Fibroblast of the aortic adventitia (primary cell): ENCODE measurements around the gene SVOP. TPM values are rescaled to one million over a fixed set of nuclear protein-coding genes. Genes with fewer than 3 reads are reported as not detected.

Experiments used
- DNase-seq: peaks from one replicate; pipeline ENCODE4 v3.0.0-alpha.2; 2010; ENCODE audit warnings: low read depth
- H3K4me3 ChIP-seq: 2 replicates; pipeline ENCODE4 v1.5.1; 2011; ENCODE audit warnings: low read depth, mild to moderate bottlenecking, control low read depth, low read length, moderate library complexity
- total RNA-seq: library from RNA; depleted of rRNA; stranded (reverse); fragments of >200 nt; gene quantifications from 2 replicates; pipeline ENCODE4 v1.2.3, GENCODE V29; 2012; ENCODE audit warnings: low replicate concordance
- TF ChIP-seq, protein P1 (sequence below): IDR thresholded peaks from 2 replicates; pipeline ENCODE4 v1.5.1; 2011; ENCODE audit warnings: mild to moderate bottlenecking, low read length, control low read depth, inconsistent platforms; ENCODE audit not compliant: insufficient read depth

The SVOP gene
- total RNA-seq, 1 donor, result not detected

DNA sequence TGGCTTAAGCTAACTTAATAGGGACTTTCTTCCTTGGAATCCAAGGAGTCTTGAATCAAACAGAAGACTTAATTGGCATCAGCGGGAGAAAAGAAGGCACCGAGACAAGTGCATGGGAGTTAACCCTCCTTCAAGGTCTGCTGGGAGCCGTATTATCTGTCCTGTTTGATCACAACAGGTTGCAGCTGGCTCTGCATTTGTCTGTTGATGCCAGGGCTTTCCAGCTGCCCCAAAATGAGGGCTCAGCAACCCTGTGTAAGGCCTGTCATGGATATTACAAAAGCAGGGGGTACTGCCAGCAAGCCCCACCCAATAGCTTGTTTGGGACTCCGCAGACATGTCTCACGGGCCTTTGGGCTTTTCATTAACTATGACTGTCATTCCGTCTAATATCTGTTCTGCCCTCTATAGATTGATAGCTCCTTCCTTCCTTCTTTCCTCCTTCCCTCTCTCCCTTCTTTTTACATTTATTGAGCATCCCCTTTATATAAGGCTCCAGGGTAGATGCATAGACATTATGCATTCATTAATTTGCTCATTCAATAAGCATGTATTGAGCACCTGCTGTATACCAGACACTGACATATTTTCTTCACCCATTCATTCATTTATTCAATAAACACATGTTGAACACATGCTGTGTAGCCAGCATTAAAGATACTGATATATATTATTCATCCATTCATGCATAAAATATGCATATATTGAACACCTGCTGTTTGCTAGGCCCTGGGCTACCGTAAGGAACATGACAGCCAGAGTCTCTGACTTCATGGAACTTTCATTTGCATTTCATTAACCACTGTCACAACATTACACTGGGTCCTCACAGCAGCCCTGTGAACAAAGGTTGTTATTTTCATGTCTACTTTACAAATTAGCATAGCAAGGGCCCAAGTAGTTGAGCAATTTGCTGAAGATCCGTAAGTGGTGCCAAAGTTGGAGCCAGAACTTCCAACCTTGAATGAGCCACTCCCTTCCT is 56.2 kb downstream of the SVOP start:
- TF ChIP-seq, protein P1, sequence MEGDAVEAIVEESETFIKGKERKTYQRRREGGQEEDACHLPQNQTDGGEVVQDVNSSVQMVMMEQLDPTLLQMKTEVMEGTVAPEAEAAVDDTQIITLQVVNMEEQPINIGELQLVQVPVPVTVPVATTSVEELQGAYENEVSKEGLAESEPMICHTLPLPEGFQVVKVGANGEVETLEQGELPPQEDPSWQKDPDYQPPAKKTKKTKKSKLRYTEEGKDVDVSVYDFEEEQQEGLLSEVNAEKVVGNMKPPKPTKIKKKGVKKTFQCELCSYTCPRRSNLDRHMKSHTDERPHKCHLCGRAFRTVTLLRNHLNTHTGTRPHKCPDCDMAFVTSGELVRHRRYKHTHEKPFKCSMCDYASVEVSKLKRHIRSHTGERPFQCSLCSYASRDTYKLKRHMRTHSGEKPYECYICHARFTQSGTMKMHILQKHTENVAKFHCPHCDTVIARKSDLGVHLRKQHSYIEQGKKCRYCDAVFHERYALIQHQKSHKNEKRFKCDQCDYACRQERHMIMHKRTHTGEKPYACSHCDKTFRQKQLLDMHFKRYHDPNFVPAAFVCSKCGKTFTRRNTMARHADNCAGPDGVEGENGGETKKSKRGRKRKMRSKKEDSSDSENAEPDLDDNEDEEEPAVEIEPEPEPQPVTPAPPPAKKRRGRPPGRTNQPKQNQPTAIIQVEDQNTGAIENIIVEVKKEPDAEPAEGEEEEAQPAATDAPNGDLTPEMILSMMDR, result no peak
- no peak for DNase-seq
- H3K4me3 ChIP-seq, result no peak overlapping the region

DNA sequence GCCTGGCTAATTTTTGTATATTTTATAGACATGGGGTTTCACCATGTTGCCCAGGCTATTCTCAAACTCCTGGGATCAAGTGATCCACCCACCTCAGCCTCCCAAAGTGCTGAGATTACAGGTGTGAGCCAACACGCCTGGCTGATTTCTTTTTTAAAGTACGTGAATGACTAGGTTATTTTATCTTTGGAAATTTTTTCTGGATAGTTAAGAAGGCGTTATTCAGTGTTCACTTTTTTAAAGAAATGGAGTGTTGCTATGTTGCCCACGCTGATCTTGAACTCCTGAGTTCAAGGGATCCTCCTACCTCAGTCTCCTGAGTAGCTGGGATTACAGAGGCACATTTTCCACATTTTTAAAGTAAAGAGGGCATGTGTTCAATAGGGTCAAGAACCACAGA is 58.6 kb downstream of the SVOP start:
- no peak overlapping the region for H3K4me3 ChIP-seq
- DNase-seq, result no peak
- TF ChIP-seq, protein P1, result no peak

DNA sequence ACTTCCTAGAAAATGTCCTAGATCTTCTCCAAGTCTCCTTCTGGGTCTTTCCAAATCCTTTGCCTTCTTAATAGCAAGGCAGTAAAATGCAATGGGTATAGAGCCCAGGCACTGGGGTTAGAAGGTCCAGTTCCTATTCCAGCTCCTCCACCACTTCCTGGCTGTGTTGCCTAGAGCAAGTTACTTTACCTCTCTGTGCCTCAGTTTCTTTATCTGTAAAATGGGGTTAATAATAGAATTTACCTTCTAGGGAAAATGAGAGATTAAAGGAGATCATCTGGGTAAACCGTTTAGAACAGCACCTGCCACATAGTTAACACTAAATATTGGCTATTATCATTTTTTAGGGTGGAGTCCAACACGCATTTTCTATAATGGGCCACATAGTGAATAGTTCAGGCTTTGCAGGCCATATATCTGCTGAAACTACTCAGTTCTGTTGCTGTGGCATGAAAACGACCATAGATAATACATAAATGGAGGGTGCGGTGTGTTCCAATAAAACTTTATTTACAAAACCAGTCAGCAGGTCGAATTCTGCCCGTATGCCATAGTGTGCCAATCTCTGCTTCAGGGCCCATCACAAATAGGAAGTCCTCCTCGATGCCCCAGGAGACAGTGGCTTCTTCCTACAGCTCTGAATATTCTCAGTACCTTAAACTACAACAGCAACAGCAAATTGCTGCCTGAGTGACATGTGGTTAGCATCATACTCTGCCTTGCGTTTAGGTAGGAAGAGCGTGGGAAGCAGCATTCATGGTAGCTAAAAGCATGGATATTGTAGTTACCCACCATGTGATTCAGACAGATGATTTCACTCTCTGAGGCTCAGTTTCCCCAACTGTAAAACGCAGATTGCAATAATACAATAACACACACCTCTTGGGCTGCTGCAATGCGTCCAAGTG is 60.9 kb downstream of the SVOP start:
- no peak for DNase-seq
- H3K4me3 ChIP-seq, result no peak overlapping the region
- TF ChIP-seq, protein P1, result no peak

DNA sequence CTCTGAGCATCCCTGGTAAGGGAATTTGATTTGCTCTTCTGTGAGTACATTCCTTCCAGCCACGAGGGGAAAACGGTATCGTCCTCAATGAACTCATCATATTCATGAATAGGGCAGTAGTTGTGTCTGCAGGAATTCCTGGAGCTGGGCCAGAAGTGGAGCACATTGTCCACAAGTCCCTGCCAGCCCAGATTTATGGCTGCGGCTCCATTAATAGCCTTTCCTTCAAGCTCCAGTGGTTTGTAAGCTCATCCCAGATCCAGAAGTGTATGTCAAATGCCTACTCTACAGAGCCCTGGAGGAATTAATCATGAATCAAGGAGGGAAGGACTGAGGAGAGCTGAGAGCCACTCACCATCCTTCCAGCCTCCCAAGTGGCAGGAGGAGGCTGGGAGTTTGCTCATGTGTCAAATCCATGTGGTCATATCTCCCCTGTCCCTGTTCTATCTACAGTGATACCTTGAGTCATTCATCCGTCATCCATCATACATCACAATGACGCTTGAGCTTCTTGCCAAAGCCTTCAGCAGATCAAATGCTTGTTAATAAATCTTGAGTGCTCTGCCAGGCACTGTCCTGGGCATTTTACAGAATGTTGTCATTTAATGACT is 65.5 kb downstream of the SVOP start:
- TF ChIP-seq, protein P1, result no peak
- H3K4me3 ChIP-seq, result no peak overlapping the region
- peak; percentile 9 for DNase-seq

DNA sequence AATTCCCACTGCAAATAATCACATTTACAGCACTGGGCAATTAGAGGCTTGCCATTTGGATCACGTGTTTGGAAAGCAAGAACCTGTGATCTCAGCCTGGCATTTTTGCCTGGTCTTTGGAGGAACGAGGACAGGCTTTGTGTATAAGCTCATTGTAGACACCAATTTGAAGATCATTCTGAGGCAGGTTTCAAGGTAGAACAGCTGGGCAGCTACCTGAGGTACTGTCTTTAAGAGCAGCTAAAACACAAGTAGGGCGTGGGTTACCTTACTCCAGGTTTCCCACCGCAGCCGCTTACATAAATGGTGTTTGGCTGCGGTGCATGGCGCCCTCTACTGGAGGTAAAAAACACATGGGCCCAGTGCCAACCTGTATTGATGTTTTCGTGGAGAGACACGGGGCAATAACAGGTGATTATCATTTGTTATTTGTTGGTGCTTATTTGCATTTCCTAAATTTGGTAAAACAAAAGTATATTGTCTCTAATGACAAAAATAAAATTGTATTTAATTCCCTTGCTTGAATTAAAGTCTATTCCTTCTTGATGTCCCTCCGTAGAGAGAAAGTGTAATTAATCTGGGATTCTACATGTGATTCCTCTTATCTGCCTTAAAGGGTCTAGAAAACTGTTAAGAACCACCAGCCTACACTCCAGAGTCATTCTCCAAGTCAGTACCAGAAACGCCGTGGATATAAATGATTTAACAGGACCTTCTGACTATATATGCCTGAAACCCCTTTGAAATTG is 69.7 kb downstream of the SVOP start:
- DNase-seq, result peak; percentile 68
- peak overlapping the region; percentile 23 for H3K4me3 ChIP-seq
- TF ChIP-seq, protein P1, result peak; percentile 71

DNA sequence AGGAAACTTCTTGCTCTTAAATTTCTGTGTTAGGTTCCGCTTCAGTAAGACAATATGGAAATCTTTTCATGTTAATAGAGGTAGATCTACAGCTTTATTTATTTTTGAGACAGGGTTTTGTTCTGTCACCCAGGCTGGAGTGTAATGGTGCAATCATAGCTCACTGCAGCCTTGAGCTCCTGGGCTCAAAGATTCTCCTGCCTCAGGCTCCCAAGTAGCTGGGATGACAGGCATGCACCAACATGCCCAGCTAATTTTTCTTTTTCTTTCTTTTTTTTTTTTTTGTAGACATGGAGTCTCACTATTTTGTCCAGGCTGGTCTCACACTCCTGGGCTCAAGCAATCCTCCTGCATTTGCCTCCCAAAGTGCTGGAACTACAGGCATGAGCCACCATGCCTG is 70.9 kb downstream of the SVOP start:
- no peak overlapping the region for H3K4me3 ChIP-seq
- DNase-seq, result no peak
- TF ChIP-seq, protein P1, result no peak
